Fibroblast of peridontal ligament (primary cell): ENCODE measurements around the gene P2RY13.

ENCODE experiments used
- DNase-seq: peaks from one replicate; pipeline ENCODE4 v3.0.0-alpha.2; 2010; ENCODE audit errors: extremely low read depth

P2RY13 gene

DNA sequence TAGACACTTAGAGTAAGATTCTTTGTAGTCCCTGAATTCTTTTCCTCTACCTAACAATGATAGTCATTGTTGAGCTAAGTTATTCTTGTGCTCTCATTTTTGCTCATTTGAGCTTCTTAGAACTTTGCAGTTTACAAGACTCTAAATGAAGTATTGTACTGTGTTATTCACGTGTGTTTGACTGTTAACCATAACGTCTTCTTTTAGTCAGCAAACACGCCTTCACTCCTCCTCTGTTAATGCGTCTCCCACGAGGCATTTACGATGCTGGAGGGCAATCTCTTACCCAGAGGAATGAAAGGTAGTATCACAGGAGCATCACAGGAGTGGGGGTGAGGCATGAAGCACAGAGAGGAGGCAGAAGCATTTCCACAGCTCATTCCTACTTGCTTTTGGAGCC is 36.2 kb downstream of the P2RY13 start:
- DNase-seq, result no peak

DNA sequence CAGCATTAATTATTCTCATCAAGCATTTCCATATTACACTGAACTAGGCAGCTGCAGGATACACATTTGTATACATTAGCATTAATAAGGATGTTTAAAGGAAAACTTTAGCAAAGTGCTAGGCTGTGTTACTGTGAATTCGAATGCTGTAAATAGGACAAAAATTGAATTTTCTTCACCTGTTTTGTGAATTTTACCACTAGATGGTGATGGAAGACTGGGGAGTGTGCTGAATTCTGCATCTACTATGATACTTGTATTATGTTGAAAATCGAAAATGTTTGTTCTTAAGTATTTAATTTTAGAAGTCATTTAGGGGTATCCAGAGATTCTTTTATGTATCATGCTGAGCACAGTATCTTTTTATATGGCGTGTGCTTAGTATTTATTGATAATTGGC is 38.7 kb downstream of the P2RY13 start:
- DNase-seq, result peak; percentile 72

DNA sequence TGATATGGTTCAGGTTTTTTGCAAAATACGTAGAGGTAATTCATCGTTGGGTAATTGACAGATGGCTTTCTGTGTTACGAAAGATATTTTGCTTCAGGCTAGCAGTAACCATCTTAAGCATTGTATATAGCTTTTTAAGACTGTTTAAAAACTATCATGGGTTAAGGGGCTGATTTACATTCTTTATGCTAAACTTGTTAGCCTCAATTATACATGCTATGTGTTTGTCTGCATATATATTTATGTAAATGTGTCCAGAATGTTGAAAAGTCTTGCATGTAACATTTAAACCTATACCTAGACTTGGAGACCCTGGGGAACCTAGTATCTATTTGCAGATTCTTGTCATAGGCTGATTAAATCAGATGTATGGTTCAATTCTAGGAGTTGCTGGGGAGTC is 39.9 kb downstream of the P2RY13 start:
- no peak for DNase-seq

DNA sequence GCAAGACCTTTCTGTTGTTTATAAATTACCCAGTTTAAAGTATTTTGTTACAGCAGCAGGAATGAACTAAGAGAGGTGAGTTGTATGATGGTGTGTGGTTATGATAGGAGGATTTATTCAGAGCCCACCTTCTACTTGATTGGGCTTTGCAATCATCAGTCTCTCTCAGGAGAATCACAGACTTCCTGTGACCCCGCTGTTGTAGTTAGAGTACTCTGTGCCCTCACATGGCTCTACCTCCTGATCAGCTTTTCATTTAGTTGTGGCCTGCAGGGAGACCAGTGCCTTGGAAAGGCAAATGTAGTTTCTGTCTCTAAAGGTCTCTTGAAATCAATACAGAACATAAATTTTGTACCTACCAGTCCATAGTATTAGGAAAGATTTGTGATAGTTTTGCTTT is 43.4 kb downstream of the P2RY13 start:
- no peak for DNase-seq

DNA sequence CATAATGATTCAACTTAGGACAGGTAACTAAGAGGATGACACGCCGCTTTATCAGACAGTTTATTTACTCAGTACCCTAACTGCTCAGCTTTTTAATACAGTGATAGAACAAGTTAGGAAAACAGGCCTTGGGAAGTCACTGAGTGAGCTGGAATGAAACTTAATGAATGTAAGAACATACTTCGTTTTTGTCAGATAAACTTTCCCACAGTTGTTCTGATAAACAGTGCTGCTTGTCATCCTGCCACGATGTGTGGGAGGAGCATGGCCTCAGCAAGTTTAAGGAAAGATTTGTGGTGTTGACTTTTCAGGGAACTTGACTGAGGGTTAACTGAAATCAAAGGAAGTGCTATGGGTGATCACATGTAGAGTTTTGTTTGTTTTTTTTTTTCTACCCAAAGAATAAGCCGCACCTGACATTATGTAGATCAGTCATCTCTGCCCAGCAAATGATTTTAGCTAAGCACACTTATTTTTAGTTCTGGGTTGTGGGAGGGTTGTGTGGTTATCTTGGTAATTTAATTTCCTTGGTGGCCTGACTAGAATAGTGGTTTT is 45.4 kb downstream of the P2RY13 start:
- DNase-seq, result peak; percentile 72

DNA sequence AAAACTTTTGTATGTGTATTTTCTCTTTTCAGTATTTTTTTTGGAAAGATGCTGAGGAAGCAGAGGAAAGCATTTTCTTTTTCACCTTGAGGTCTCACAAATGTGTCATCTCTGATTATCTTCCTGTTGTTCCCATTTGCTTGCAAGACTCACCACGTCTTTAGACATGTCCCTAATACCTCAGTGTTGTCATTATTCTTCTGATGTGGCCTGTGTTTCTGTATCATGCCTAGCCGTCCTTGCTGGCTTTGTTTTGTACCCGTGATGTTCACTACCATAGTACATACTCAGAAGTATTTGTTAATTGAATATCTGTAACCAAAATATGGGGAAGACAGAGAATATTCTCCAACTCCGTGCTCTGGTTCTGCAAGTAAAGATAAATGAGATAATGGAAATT is 46.0 kb downstream of the P2RY13 start:
- no peak for DNase-seq

DNA sequence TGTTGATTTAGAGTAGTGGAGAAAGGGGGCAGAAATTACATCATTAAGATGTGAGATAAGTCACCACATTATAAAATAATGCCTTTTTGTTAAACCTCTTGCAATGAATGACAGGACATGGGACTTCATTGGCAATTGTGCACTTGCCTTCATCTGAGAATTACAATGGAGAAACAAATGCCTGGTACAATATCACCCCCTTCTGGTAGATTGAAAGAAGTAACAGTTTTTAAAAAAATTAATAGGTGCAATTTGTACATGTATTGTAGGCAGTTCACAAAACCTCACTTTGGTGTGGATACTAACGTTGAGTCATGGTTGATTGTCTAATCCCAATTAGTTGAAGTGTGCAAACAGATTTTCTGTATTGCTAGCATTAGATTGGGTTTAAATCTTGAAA is 46.4 kb downstream of the P2RY13 start:
- peak; percentile 82 for DNase-seq

DNA sequence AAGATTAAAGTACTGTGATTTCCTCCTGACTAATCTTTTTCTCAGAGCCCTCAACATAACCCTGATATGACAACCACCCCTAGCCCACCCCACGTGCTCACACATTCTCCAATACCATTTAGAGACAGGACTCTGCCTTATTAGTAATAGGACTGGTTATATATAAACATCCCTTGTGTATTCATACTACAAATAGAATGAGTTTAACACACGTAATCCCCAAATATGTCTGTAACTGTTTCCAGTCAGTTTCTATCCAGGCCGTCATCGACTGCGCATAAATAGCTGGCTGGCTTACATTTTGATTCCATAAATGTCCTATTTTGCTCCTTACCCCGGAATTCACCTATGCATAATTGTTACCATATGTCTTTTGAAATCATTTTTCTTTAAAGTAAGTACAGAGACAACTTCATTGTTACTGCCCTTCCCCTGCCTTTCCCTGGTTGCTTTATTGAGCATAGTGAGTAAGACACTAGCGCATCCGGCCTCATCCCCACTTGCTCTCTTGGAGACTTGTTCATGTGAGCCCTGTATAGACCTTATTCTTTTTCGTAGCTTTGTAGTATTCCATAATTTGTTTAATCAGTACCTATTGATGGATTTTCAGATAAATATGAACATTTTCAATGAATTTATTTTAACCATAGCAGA is 47.6 kb downstream of the P2RY13 start:
- DNase-seq, result peak; percentile 68

DNA sequence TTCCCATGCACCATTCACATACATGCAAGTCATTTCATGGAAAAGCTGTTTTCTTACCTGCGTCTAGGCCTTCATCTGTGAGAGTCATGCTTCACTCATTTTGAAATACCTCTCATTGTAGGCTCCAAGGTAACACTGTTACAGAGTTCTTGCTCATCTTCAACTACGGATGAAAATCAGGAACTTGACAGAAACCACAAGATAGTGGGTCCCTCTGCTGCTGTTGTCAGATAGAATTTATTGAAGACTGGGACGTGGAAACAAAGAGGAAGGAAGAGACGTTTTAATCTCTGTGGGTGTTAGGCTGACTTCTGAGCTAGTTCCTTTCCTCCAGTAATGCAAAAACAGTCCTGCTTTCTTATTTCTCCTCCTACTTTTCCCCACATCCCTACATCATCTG is 51.1 kb downstream of the P2RY13 start, which contains the start of gene P2RY14:
TSS of gene P2RY14 (minus strand) at position 313 of the 400 bp plus-strand sequence. CDS start 64,226 bp downstream, outside the sequence.
- no peak for DNase-seq

DNA sequence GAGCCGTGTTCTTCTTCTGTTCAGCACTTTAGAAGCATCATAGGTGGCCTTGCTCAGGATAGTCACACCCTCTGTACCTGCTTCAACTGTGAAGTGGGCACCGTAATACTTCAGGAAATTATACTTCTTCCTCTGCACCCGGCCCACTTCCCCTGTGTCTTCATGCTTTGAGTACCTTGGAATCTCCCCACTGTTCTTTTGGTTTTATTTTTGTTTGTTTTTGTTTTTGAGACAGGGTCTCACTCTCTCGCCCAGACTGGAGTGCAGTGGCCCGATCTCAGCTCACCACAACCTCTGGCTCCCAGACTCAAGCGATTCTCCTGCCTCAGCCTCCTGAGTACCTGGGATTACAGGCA is 52.7 kb downstream of the P2RY13 start:
- no peak for DNase-seq
